SK-N-SH treated with all-trans-retinoic acid at 6 μM for 48 hours (cell line): ENCODE data around the gene MRGPRX4.
"Not testable (repeated sequence)": the region's sequence is repeated elsewhere in the genome, so short reads cannot be mapped to it uniquely, and the experiment has no call there.

ENCODE experiments used
- OSR1 ChIP-seq: fragments of 250-450 bp; sonication (Bioruptor Pico); IDR thresholded peaks from 2 replicates; pipeline ENCODE4 v1.8.0; 2022; ENCODE audit warnings: moderate library complexity, mild to moderate bottlenecking, inconsistent platforms
- SNAI2 ChIP-seq: fragments of 250-450 bp; sonication (Bioruptor Pico); IDR thresholded peaks from 2 replicates; pipeline ENCODE4 v1.5.0; 2020; ENCODE audit warnings: mild to moderate bottlenecking, moderate library complexity
- TCF4 ChIP-seq: fragments of 250-450 bp; sonication (Bioruptor Pico); IDR thresholded peaks from 2 replicates; pipeline ENCODE4 v1.8.0; 2021; ENCODE audit warnings: mild to moderate bottlenecking, moderate library complexity, borderline replicate concordance
- TF ChIP-seq, protein P1 (sequence below): fragments of 250-450 bp; sonication (Bioruptor Pico); IDR thresholded peaks from 2 replicates; pipeline ENCODE4 v1.5.1; 2021; ENCODE audit warnings: mild to moderate bottlenecking, moderate library complexity

DNA sequence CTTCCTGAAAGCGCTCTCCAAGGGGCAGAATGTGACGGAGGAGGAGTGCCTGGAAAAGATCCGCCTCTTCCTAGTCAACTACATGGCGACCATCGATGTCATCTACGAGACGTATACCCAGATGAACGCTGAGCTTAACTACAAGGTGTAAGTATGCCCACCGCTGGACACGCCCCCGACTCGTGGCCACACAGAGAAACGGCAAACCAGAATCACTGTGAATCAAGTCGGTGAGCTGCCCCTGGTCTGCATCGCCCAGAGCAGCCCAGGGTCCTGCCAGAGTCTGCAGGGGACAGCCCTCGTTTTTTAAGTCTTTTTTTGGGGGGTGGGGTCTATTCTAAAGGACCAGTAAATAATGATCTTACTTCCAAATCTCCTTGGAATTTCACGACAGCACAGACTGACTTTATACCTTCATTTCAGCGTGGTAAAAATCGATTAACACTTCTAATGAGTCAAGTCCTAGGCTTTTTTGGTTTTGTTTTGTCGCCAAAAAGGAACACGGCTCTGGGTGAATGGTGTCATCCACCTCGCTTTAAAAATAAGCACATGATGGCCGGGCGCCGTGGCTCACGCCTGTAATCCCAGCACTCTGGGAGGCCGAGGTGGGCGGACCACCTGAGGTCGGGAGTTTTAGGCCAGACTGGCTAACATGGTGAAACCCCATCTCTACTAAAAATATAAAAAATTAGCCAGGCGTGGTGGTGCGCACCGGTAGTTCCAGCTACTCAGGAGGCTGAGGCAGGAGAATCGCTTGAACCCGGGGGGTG, 17.0 kb downstream of the MRGPRX4 start:
- not testable (repeated sequence) for TF ChIP-seq SNAI2 (CRISPR knock-in tag); TCF4; OSR1
- TF ChIP-seq, protein P1, sequence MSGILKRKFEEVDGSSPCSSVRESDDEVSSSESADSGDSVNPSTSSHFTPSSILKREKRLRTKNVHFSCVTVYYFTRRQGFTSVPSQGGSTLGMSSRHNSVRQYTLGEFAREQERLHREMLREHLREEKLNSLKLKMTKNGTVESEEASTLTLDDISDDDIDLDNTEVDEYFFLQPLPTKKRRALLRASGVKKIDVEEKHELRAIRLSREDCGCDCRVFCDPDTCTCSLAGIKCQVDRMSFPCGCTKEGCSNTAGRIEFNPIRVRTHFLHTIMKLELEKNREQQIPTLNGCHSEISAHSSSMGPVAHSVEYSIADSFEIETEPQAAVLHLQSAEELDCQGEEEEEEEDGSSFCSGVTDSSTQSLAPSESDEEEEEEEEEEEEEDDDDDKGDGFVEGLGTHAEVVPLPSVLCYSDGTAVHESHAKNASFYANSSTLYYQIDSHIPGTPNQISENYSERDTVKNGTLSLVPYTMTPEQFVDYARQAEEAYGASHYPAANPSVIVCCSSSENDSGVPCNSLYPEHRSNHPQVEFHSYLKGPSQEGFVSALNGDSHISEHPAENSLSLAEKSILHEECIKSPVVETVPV (CRISPR knock-in tag): not testable (repeated sequence)
